ENCODE results near the gene GPRIN3.

DNA sequence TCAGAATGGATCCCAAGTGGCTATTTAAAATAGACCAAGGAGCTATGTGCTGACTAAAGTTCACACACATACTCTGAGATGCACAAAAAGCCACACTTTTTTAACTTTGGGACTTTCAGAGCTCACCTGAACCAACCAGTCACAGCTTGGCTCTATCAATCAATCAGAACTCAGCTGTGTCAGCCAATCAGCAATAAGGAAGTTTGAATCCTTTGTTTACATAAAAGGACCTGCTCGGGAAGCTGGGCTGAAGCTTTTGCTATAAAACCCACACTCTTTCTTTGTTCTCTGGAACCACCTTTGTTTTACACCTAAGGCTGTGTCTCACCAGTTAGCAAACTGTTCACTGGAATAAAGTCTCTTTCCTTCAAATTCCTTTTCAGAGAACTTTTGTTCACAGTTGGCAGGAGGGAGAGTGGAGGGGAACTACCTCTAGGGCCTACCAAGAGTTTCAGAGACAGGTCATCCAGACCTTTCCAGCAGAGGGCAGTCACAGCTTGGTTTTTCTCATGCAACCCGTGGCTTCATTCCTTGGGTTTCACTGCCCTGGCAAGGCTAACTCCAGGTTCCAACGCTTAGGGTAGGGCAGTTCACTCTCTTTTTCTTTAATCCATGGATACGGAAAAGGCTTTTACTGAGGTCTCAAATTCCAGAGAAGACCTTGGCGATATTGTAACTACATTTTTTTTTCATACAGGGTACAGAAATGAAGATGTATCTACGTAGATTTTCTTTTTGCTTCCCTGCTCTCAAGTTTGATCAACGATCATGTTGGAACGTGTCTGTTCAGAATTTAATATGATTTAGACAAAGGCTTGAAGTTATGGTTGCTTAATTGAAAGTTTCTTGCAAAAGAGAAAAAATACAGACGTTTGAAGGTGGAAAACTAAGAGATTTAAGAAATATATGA is 80.7 kb downstream of the GPRIN3 start:
- TF ChIP-seq CTCF (IDR thresholded peaks at IDR 0.05) (peak; percentile 39 to 70 (median 45)), POLR2AphosphoS5 (IDR thresholded peaks at IDR 0.05; ENCODE audit: insufficient read depth in 1 of 2, low read depth in 1 of 2) (no peak), POLR2A (IDR thresholded peaks at IDR 0.05) (no peak)

Data from vagina (tissue), 2 donors.